ENCODE measurements around the gene SKAP2.
A peak's percentile ranks its signal among the peaks of the same experiment; 100 is the strongest.

GRCh38 chr7:26857506-26858240 is 6.7 kb downstream of the SKAP2 start:
- TF ChIP-seq, protein P1, sequence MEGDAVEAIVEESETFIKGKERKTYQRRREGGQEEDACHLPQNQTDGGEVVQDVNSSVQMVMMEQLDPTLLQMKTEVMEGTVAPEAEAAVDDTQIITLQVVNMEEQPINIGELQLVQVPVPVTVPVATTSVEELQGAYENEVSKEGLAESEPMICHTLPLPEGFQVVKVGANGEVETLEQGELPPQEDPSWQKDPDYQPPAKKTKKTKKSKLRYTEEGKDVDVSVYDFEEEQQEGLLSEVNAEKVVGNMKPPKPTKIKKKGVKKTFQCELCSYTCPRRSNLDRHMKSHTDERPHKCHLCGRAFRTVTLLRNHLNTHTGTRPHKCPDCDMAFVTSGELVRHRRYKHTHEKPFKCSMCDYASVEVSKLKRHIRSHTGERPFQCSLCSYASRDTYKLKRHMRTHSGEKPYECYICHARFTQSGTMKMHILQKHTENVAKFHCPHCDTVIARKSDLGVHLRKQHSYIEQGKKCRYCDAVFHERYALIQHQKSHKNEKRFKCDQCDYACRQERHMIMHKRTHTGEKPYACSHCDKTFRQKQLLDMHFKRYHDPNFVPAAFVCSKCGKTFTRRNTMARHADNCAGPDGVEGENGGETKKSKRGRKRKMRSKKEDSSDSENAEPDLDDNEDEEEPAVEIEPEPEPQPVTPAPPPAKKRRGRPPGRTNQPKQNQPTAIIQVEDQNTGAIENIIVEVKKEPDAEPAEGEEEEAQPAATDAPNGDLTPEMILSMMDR (IDR thresholded peaks at IDR 0.05): peak in 1 of 6 experiments; percentile 9
- TF ChIP-seq POLR2A (IDR thresholded peaks at IDR 0.05): peak in 1 of 2 donors; percentile 75

Measured in adrenal gland (tissue), 5 donors.